HCT116 (cell line): ENCODE results near the gene UBE2J2. TPM values are rescaled to one million over a fixed set of nuclear protein-coding genes. Genes with fewer than 3 reads are reported as not detected.

Experiments
- ATAC-seq: fragments of 200-7000 bp; cut with Tn5 transposase; 2 replicates; pipeline ENCODE4 v1.9.1; 2020; ENCODE audit warnings: mild to moderate bottlenecking, moderate library complexity
- BruUV-seq: library from RNA; stranded (reverse); fragments of 400-500 nt; replicated peaks from 2 replicates; lab custom pipeline; 2021; lab: Mats Ljungman, UMichigan
- CTCF ChIA-PET: fragments of 300-600 bp; sonication (Branson Sonifier 250); formaldehyde crosslinking; loops from one replicate; lab custom pipeline; 2021; ENCODE audit warnings: antibody characterized with exemption; lab: Charles Lee
- POLR2A ChIA-PET: fragments of 300-600, 350-600 bp; sonication (Branson Sonifier 250); formaldehyde crosslinking; loops from one replicate; lab custom pipeline; 2021; ENCODE audit warnings: antibody characterized with exemption; lab: Charles Lee
- RAD21 ChIA-PET, 2 experiments: fragments of 300-600 bp; sonication (Branson Sonifier 250); formaldehyde crosslinking; loops; one replicate each; lab custom pipeline; 2023; ENCODE audit warnings: low total read pairs in 2 of 2; ENCODE audit not compliant: uncharacterized antibody in 2 of 2, unreplicated experiment in 2 of 2, low non-redundant PET in 1 of 2; lab: Charles Lee
- DNase-seq: peaks from one replicate; pipeline ENCODE4 v3.0.0-alpha.2; 2010; ENCODE audit warnings: low read depth, low spot score
- H2AFZ ChIP-seq: fragments of 200-600 bp; shearing (Covaris generic), sonication (generic); 2 replicates; pipeline ENCODE4 v1.6.1; 2017; ENCODE audit warnings: low read depth, mixed run types, mixed read lengths, antibody characterized with exemption, low read length; ENCODE audit not compliant: poor library complexity, severe bottlenecking
- H3K27ac ChIP-seq: 2 replicates; pipeline ENCODE4 v1.5.1; 2012; ENCODE audit warnings: low read depth, low read length
- H3K27me3 ChIP-seq: fragments of 200-600 bp; sonication (generic); 2 replicates; pipeline ENCODE4 v1.6.1; 2016; ENCODE audit warnings: mixed run types, low read length, mixed read lengths; ENCODE audit not compliant: insufficient read depth
- H3K36me3 ChIP-seq, 2 experiments: fragments of 200-500 bp in 1 of 2; fragments of 200-600 bp in 1 of 2; sonication (Bioruptor generic) in 1 of 2; sonication (generic) in 1 of 2; 2 replicates each; pipeline versions ENCODE4 v1.5.1 to v1.6.1; 2014 to 2016; ENCODE audit warnings: low read length in 2 of 2, inconsistent platforms in 1 of 2, mixed read lengths in 1 of 2, mixed run types in 1 of 2; ENCODE audit not compliant: insufficient read depth in 2 of 2, control insufficient read depth in 1 of 2
- H3K4me1 ChIP-seq, 2 experiments: fragments of 200-600 bp in 1 of 2; sonication (generic) in 1 of 2; 2 replicates each; pipeline versions ENCODE4 v1.5.1 to v1.6.1; 2012 to 2017; ENCODE audit warnings: low read length in 2 of 2, inconsistent platforms in 1 of 2, mild to moderate bottlenecking in 1 of 2, mixed read lengths in 1 of 2, mixed run types in 1 of 2, moderate library complexity in 1 of 2; ENCODE audit not compliant: insufficient read depth in 2 of 2, control insufficient read depth in 1 of 2
- H3K4me2 ChIP-seq: fragments of 200-600 bp; sonication (generic); 2 replicates; pipeline ENCODE4 v1.6.1; 2017; ENCODE audit warnings: mixed run types, low read length, mixed read lengths
- H3K4me3 ChIP-seq, 2 experiments: fragments of 200-600 bp in 1 of 2; sonication (generic) in 1 of 2; replicated peaks in 1 of 2; 2 replicates each; pipeline ENCODE4 v1.5.1; 2011 to 2016; ENCODE audit warnings: low read length in 2 of 2, control low read depth in 1 of 2, low read depth in 1 of 2, mild to moderate bottlenecking in 1 of 2, mixed read lengths in 1 of 2, mixed run types in 1 of 2
- H3K79me2 ChIP-seq: fragments of 200-600 bp; sonication (generic); 2 replicates; pipeline ENCODE4 v1.6.1; 2017; ENCODE audit warnings: mild to moderate bottlenecking, mixed run types, low read length, moderate library complexity, mixed read lengths; ENCODE audit not compliant: insufficient read depth
- H3K9ac ChIP-seq: fragments of 200-600 bp; sonication (generic); 2 replicates; pipeline ENCODE4 v1.6.1; 2016; ENCODE audit warnings: low read length, mixed read lengths
- H3K9me2 ChIP-seq: fragments of 200-600 bp; sonication (generic), shearing (Covaris generic); 2 replicates; pipeline ENCODE4 v1.6.1; 2017; ENCODE audit warnings: mixed run types, mild to moderate bottlenecking, moderate library complexity; ENCODE audit not compliant: insufficient read depth
- H3K9me3 ChIP-seq, 2 experiments: fragments of 200-500 bp in 1 of 2; fragments of 200-600 bp in 1 of 2; sonication (Bioruptor generic) in 1 of 2; sonication (generic) in 1 of 2; 2 replicates each; pipeline ENCODE4 v1.6.1; 2014 to 2017; ENCODE audit warnings: low read length in 2 of 2, mixed read lengths in 2 of 2, inconsistent platforms in 1 of 2, low read depth in 1 of 2, mild to moderate bottlenecking in 1 of 2, mixed run types in 1 of 2, moderate library complexity in 1 of 2; ENCODE audit not compliant: control insufficient read depth in 1 of 2, insufficient read depth in 1 of 2
- H4K20me1 ChIP-seq: fragments of 200-600 bp; sonication (generic), shearing (Covaris generic); 2 replicates; pipeline ENCODE4 v1.6.1; 2017; ENCODE audit warnings: mixed run types, mild to moderate bottlenecking, moderate library complexity; ENCODE audit not compliant: insufficient read depth
- CBX3 ChIP-seq: IDR thresholded peaks from 2 replicates; pipeline ENCODE4 v1.6.1; 2012; ENCODE audit warnings: low read depth
- CTCF ChIP-seq, 3 experiments: fragments of 200-600 bp in 1 of 3; sonication (generic) in 1 of 3; IDR thresholded peaks in 2 of 3; conservative IDR thresholded peaks in 1 of 3; 2 replicates each; pipeline ENCODE4 v1.5.1; 2012 to 2017; ENCODE audit warnings: low read depth in 2 of 3, low read length in 2 of 3, antibody characterized with exemption in 1 of 3, borderline replicate concordance in 1 of 3, control low read depth in 1 of 3, mild to moderate bottlenecking in 1 of 3, mixed read lengths in 1 of 3, mixed run types in 1 of 3, moderate library complexity in 1 of 3; ENCODE audit not compliant: insufficient read depth in 1 of 3
- ELF1 ChIP-seq: IDR thresholded peaks from 2 replicates; pipeline ENCODE4 v1.6.1; 2012; ENCODE audit warnings: low read depth, borderline replicate concordance
- POLR2A ChIP-seq: IDR thresholded peaks from 2 replicates; pipeline ENCODE4 v1.7.0; 2011; ENCODE audit warnings: borderline replicate concordance; ENCODE audit not compliant: insufficient read depth, insufficient read length; ENCODE audit errors: extremely low read depth
- POLR2AphosphoS5 ChIP-seq: IDR thresholded peaks from 2 replicates; pipeline ENCODE4 v1.6.1; 2011; ENCODE audit warnings: mild to moderate bottlenecking, low read depth, low read length, moderate library complexity
- RAD21 ChIP-seq: IDR thresholded peaks from 2 replicates; pipeline ENCODE4 v1.6.1; 2012; ENCODE audit warnings: low read depth, mild to moderate bottlenecking
- YY1 ChIP-seq: IDR thresholded peaks from 2 replicates; pipeline ENCODE4 v1.6.1; 2011; ENCODE audit warnings: low read length, low read depth, moderate library complexity, mild to moderate bottlenecking; ENCODE audit not compliant: insufficient replicate concordance; ENCODE audit errors: extremely low read depth
- ZFX ChIP-seq: fragments of 450-650 bp; IDR thresholded peaks from 2 replicates; pipeline ENCODE4 v1.6.1; 2017
- ZNF274 ChIP-seq: fragments of 200-500 bp; sonication (Bioruptor generic); IDR thresholded peaks from 2 replicates; pipeline ENCODE4 v1.6.1; 2014; ENCODE audit warnings: mild to moderate bottlenecking, low read depth, low read length, inconsistent platforms
- intact Hi-C: fragments of 100-400 bp; cut with micrococcal nuclease; formaldehyde crosslinking; loops from 2 replicates; pipeline ENCODE4 v1.10.0; 2022
- total RNA-seq: library from RNA; stranded (reverse); gene quantifications from one replicate; pipeline ENCODE4 v1.2.1, GENCODE V29; 2021; ENCODE audit not compliant: unreplicated experiment

Gene UBE2J2
- total RNA-seq, 1 experiment from 2014 or later, result 67.7 TPM

DNA sequence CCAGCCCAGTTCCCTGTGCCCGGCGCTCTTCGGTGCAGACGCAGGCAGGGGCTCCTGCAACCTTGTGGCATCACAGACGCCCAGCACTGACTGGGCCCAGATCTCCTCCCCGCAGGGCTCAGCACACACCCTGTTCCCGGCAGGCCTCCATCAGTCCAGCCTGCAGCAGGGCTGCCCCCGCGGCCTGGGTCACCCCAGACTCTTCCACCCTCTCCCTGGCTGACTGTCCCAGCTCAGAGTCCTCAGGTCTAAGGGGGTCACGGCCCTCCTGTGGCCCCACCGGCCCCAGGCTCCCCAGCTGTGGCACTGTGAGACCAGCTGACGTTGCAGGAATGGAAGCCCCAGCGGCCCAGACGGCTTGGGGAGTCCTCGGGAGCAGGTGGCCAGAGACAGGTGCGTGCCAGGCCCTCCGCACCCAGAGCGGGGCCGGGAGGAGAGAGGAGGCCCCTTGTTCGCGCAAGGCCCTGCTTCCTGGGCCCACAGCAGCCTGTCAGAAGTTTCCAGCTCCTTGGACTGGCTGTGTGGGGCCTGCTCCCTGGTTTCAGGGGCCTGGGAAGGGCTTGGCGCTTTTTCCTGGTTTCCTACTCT, 37.4 kb downstream of the UBE2J2 start:
- H3K4me3 ChIP-seq, result no peak overlapping the region
- peaks cover 24% of the 10 kb centered on the region for H3K79me2 ChIP-seq
- intact Hi-C loops, result no loop called here
- ChIA-PET CTCF (no interaction called here), RAD21 (no interaction called here), POLR2A (no interaction called here)
- H3K9me2 ChIP-seq, result no peaks in the 10 kb centered on the region
- H3K4me1 ChIP-seq, result peaks cover 9 to 30% of the 10 kb centered on the region in 2 experiments; a peak in 3 of 4 replicates
- no peaks in the 10 kb centered on the region for H3K36me3 ChIP-seq
- H3K27ac ChIP-seq, result peak overlapping the region; percentile 6; the same call in 1 of the 2 replicates
- no peak overlapping the region for H3K9ac ChIP-seq
- no peaks in the 10 kb centered on the region for H3K9me3 ChIP-seq
- ATAC-seq (no peak), DNase-seq (no peak)
- no peak for TF ChIP-seq ELF1
- TF ChIP-seq POLR2A, result peak; percentile 23
- no peak for TF ChIP-seq ZNF274
- TF ChIP-seq CBX3, result no peak
- no peak for TF ChIP-seq ZFX
- TF ChIP-seq CTCF (IDR thresholded peaks at IDR 0.05 in 2 of 3, conservative IDR thresholded peaks at IDR 0.05 in 1 of 3; ENCODE audit: borderline replicate concordance in 1 of 3, insufficient read depth in 1 of 3, low read depth in 2 of 3, low read length in 2 of 3), result no peak
- H2AFZ ChIP-seq, result no peak overlapping the region
- H4K20me1 ChIP-seq, result no peaks in the 10 kb centered on the region
- H3K27me3 ChIP-seq, result no peaks in the 10 kb centered on the region
- H3K4me2 ChIP-seq, result no peak overlapping the region
- no TSS peak for BruUV-seq

GRCh38 chr1:1235016-1235744, 38.5 kb downstream of the UBE2J2 start:
- H3K27ac ChIP-seq, result no peak overlapping the region
- H3K4me2 ChIP-seq, result no peak overlapping the region
- H3K4me3 ChIP-seq, result no peak overlapping the region
- H3K4me1 ChIP-seq, result peaks cover 10 to 36% of the 10 kb centered on the region in 2 experiments; a peak in 3 of 4 replicates
- intact Hi-C loops, result no loop called here
- ChIA-PET POLR2A (no interaction called here), CTCF (no interaction called here), RAD21 (no interaction called here)
- DNase-seq, result no peak
- no peaks in the 10 kb centered on the region for H3K9me2 ChIP-seq
- H3K9ac ChIP-seq, result no peak overlapping the region
- peaks cover 35% of the 10 kb centered on the region for H3K79me2 ChIP-seq
- no peaks in the 10 kb centered on the region for H4K20me1 ChIP-seq
- no TSS peak for BruUV-seq
- TF ChIP-seq RAD21 (no peak), YY1 (no peak), POLR2AphosphoS5 (0 out of 2 replicates have a peak, but pooled peaks have one; percentile 11), POLR2A (no peak)
- no peaks in the 10 kb centered on the region for H3K9me3 ChIP-seq
- ATAC-seq, result no peak
- H2AFZ ChIP-seq, result no peak overlapping the region
- H3K36me3 ChIP-seq, result no peaks in the 10 kb centered on the region
- H3K27me3 ChIP-seq, result no peaks in the 10 kb centered on the region
